Heart right ventricle (tissue), 16 donors: ENCODE results near the gene COG5. TPM values are rescaled to one million over a fixed set of nuclear protein-coding genes. Genes with fewer than 3 reads are reported as not detected.

Experiments
- ATAC-seq, 8 donors: fragments of 200-7000 bp; cut with Tn5 transposase; one replicate each; pipeline ENCODE4 v1.9.1; 2020; ENCODE audit warnings: mild to moderate bottlenecking in 8 of 8, moderate library complexity in 8 of 8, moderate number of reproducible peaks in 1 of 8
- DNase-seq, 2 donors: peaks; one replicate each; pipeline ENCODE4 v3.0.0-alpha.2; 2020
- H3K27ac ChIP-seq, 10 donors: fragments of 200-600 bp; sonication (generic) in 2 of 10; one replicate each; pipeline versions ENCODE4 v1.5.0 to v1.8.0; 2020 to 2022; ENCODE audit warnings: mild to moderate bottlenecking in 3 of 10
- H3K27me3 ChIP-seq, 7 donors: fragments of 200-600 bp; one replicate each; pipeline ENCODE4 v1.8.0; 2021 to 2022; ENCODE audit warnings: mild to moderate bottlenecking in 2 of 7
- H3K36me3 ChIP-seq, 9 donors: fragments of 200-600 bp; sonication (generic) in 1 of 9; one replicate each; pipeline versions ENCODE4 v1.5.0 to v1.8.0; 2020 to 2022; ENCODE audit warnings: mild to moderate bottlenecking in 2 of 9
- H3K4me1 ChIP-seq, 9 donors: fragments of 200-600 bp; sonication (generic) in 1 of 9; one replicate each; pipeline versions ENCODE4 v1.5.0 to v1.8.0; 2020 to 2022; ENCODE audit warnings: mild to moderate bottlenecking in 4 of 9
- H3K4me3 ChIP-seq, 10 donors: fragments of 200-600 bp; sonication (generic) in 2 of 10; one replicate each; pipeline versions ENCODE4 v1.5.0 to v1.8.0; 2020 to 2022; ENCODE audit warnings: mild to moderate bottlenecking in 7 of 10, moderate library complexity in 2 of 10
- H3K9me3 ChIP-seq, 11 donors: fragments of 200-600 bp in 10 of 11; sonication (generic) in 2 of 11; one replicate each; pipeline versions ENCODE4 v1.5.0 to v1.8.0; 2013 to 2022; ENCODE audit warnings: mild to moderate bottlenecking in 2 of 11, control low read depth in 1 of 11, moderate library complexity in 1 of 11
- CTCF ChIP-seq, 9 donors: fragments of 200-600 bp; sonication (generic) in 2 of 9; IDR thresholded peaks; one replicate each; pipeline versions ENCODE4 v1.5.0 to v1.8.0; 2021 to 2022; ENCODE audit warnings: antibody characterized with exemption in 9 of 9, mild to moderate bottlenecking in 5 of 9, moderate library complexity in 1 of 9
- WGBS, 2 donors: extraction: QIAGEN DNeasy Blood & Tissue Kit; methylation state at CpG; one replicate each; pipeline ENCODE4 v1.1.7; 2013; ENCODE audit warnings: inconsistent platforms in 1 of 2; 5-methylcytosine and 5-hydroxymethylcytosine counted together
- intact Hi-C, 10 donors: fragments of 100-400 bp; cut with DNase I; formaldehyde crosslinking; loops; one replicate each; pipeline versions ENCODE4 v1.11.1 to v1.14.2; 2022
- polyA plus RNA-seq, 2 donors: library from polyadenylated mRNA; stranded (reverse); fragments of 200-250 nt; gene quantifications; one replicate each; pipeline ENCODE4 v1.2.3, GENCODE V29; 2013
- total RNA-seq, 10 donors: library from RNA; stranded (reverse); fragmentation: NEBNext Ultra II Directional in 3 of 10; extraction: Animal tissue kit (Norgen Biotek cat#: 25700) in 3 of 10; gene quantifications; one replicate each; pipeline versions ENCODE4 v1.2.1 to v1.2.4, GENCODE V29; 2021 to 2023
- donor health status: Arrhythmogenic right ventricular cardiomyopathy.
- donor health status: ischemic (EF 13 %, LVEDD 7.1; RV severe dilation, severe dysfunction).
- donor health status: healthy with polysubstance abuse.
- donor health status: DM: no; HTN: yes; CAD: no.
- donor health status: DM: no; HTN: no; CAD: no.
- donor health status: ischemic (EF 25% LVEDD 6.9; RV normal size, moderate dysfunction).
- donor health status: ischemic (EF 25% LVEDD 5.7; RV mildly dilated, moderate dysfunction).
- donor health status: healthy.
- donor health status: DM: yes; HTN: yes; CAD: no.
- donor health status: Ischemic cardiomyopathy.
- donor health status: ischemic (EF 35%, LVEDD 5.7; RV mildly dilated, moderate dysfunction).
- donor health status: nonischemic (EF 11% LVEDD 7.7; RV severe dilation, severe dysfunction).
- donor health status: DM: yes; HTN: yes; CAD: no.
- donor health status: PGD.
- donor health status: ischemic (EF 29% LVEDD 5.4; RV normal size, mild dysfunction).
- donor health status: nonischemic (EF 23%, LVEDD 6.1; RV moderate dilation, normal function).

COG5 gene
- total and polyA plus RNA-seq, 12 donors = 8.4 to 65.8 (median 52.2) TPM

DNA sequence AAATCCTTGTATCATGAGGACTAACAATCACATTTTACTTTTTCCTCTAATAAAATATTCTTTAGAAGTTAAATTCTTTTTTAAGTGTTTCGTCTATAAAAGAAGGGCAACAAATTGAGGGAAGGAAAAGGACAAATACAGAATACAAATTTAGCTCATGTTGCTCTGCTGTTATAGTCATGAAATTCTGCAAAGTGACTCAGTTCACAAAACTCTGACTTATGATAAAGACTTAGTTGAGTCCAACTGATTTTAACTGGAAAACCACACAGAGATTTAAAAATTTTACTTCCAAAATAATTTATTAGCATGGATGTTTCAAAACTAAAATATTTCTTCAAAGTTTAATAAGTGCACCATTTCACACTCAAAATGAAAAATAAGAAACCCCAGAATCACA is 168.9 kb downstream of the COG5 start:
- H3K4me3 ChIP-seq = no peak overlapping the region
- TF ChIP-seq CTCF (IDR thresholded peaks at IDR 0.05) = no peak
- WGBS, 2 donors = 86 to 90% methylated on average over 1 of the region's 1 CpG
- no peaks in the 10 kb centered on the region for H3K27me3 ChIP-seq
- H3K4me1 ChIP-seq = peaks cover 0 to 4% (median 0%) of the 10 kb centered on the region in 9 donors
- ATAC-seq (no peak), DNase-seq (no peak)
- no peaks in the 10 kb centered on the region for H3K36me3 ChIP-seq
- no peaks in the 10 kb centered on the region for H3K9me3 ChIP-seq
- intact Hi-C loops = no loop called here
- H3K27ac ChIP-seq = no peak overlapping the region

DNA sequence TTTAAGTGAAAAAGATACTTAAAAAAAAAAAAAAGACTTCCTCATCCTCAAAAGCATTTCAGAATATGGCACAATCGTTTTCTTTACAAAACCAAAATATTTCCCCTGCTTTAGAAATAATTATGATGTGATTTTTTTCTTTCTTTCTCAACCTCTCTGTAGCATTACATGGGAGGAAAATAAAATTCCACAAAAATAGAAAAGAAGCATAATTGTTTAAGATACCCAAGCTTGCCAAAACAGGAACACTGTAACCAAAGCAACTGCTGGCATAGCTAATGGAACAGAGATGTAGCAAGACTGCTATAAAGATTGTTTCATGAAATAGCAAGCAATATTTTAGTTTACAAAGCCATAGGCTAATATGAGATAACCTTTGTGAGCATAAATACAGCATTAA is 169.4 kb downstream of the COG5 start:
- no peaks in the 10 kb centered on the region for H3K9me3 ChIP-seq
- no peak overlapping the region for H3K27ac ChIP-seq
- DNase-seq (no peak), ATAC-seq (no peak)
- WGBS, 2 donors = 76 to 87% methylated on average over 1 of the region's 1 CpG
- H3K4me1 ChIP-seq = peaks cover 0 to 4% (median 0%) of the 10 kb centered on the region in 9 donors
- intact Hi-C loops = no loop called here
- no peaks in the 10 kb centered on the region for H3K36me3 ChIP-seq
- no peak overlapping the region for H3K4me3 ChIP-seq
- TF ChIP-seq CTCF (IDR thresholded peaks at IDR 0.05) = no peak
- H3K27me3 ChIP-seq = no peaks in the 10 kb centered on the region

- no peaks in the 10 kb centered on the region for H3K36me3 ChIP-seq
- ATAC-seq = no peak
- no peak for TF ChIP-seq CTCF (IDR thresholded peaks at IDR 0.05)
- intact Hi-C loops = no loop called here
- no peak overlapping the region for H3K27ac ChIP-seq
- H3K9me3 ChIP-seq = peaks cover 0 to 2% (median 0%) of the 10 kb centered on the region in 11 donors
- no peak for DNase-seq
- H3K4me1 ChIP-seq = peaks cover 0 to 6% (median 2%) of the 10 kb centered on the region in 9 donors
- no peaks in the 10 kb centered on the region for H3K27me3 ChIP-seq
- WGBS, 2 donors = 95 to 98% methylated on average over 3 of the region's 3 CpGs
- no peak overlapping the region for H3K4me3 ChIP-seq
Observed at GRCh38 chr7:107392830-107393229, 170.9 kb downstream of the COG5 start.

DNA sequence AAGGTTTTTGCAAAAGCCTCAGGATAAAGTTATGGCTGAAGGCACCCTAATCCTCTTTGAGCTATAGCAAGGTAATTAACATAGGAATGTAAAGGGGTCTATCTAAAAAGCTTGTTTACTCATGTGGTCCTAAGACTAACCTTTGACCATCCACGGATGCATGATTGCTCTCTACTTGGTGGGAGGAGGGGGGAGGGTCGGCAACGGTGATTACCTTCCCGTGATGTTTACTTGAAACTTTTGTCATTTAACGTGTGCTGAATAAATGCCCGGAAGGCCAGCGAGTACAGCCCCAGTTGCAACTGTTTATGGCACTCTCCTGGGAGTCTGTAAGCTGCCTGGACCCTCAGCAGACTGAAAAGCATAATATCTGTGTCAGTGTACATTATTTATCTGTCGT is 172.8 kb downstream of the COG5 start:
- no peak for TF ChIP-seq CTCF (IDR thresholded peaks at IDR 0.05)
- DNase-seq (no peak), ATAC-seq (no peak)
- intact Hi-C loops = no loop called here
- H3K9me3 ChIP-seq = peaks cover 0 to 6% (median 0%) of the 10 kb centered on the region in 11 donors
- no peaks in the 10 kb centered on the region for H3K27me3 ChIP-seq
- H3K4me1 ChIP-seq = peaks cover 0 to 19% (median 16%) of the 10 kb centered on the region in 9 donors
- H3K27ac ChIP-seq = no peak overlapping the region
- H3K4me3 ChIP-seq = no peak overlapping the region
- WGBS, 2 donors = 60 to 63% methylated on average over 8 of the region's 8 CpGs
- H3K36me3 ChIP-seq = no peaks in the 10 kb centered on the region
